ENCODE results near the gene ARHGAP24.

The ARHGAP24 gene

DNA sequence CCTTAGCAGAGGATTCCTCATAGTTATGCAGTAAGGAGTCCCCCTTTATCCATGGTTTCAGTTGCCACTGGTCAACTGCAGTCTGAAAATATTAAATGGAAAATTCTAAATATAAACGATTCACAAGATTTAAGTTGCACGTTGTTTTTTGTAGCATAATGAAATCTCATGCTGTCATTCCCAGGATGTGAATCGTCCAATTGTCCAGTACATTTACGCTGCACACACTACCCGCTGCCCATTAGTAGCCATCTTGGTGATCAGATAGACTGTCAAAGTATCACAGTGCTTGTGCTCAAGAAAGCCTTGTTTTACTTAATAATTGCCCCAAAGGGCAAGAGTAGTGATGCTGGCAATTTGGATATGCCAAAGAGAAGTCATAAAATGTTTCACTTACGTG is 450.1 kb downstream of the ARHGAP24 start:
- TF ChIP-seq, protein P1, sequence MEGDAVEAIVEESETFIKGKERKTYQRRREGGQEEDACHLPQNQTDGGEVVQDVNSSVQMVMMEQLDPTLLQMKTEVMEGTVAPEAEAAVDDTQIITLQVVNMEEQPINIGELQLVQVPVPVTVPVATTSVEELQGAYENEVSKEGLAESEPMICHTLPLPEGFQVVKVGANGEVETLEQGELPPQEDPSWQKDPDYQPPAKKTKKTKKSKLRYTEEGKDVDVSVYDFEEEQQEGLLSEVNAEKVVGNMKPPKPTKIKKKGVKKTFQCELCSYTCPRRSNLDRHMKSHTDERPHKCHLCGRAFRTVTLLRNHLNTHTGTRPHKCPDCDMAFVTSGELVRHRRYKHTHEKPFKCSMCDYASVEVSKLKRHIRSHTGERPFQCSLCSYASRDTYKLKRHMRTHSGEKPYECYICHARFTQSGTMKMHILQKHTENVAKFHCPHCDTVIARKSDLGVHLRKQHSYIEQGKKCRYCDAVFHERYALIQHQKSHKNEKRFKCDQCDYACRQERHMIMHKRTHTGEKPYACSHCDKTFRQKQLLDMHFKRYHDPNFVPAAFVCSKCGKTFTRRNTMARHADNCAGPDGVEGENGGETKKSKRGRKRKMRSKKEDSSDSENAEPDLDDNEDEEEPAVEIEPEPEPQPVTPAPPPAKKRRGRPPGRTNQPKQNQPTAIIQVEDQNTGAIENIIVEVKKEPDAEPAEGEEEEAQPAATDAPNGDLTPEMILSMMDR (IDR thresholded peaks at IDR 0.05; ENCODE audit: low read depth, low read length, missing control alignments): no peak
- H3K4me3 ChIP-seq (replicated peaks; ENCODE audit: low read depth, low read length): no peak overlapping the region
- no peak for DNase-seq (ENCODE audit: extremely low read depth, low read depth)

- DNase-seq (ENCODE audit: extremely low read depth, low read depth): no peak
- TF ChIP-seq, protein P1 (IDR thresholded peaks at IDR 0.05; ENCODE audit: low read depth, low read length, missing control alignments): no peak
- no peak overlapping the region for H3K4me3 ChIP-seq (replicated peaks; ENCODE audit: low read depth, low read length)
Observed at GRCh38 chr4:85928775-85929591, 454.0 kb downstream of the ARHGAP24 start.

GRCh38 chr4:85929961-85930665 is 455.2 kb downstream of the ARHGAP24 start:
- no peak overlapping the region for H3K4me3 ChIP-seq (replicated peaks; ENCODE audit: low read depth, low read length)
- DNase-seq (ENCODE audit: extremely low read depth, low read depth): no peak
- TF ChIP-seq, protein P1 (IDR thresholded peaks at IDR 0.05; ENCODE audit: low read depth, low read length, missing control alignments): no peak

DNA sequence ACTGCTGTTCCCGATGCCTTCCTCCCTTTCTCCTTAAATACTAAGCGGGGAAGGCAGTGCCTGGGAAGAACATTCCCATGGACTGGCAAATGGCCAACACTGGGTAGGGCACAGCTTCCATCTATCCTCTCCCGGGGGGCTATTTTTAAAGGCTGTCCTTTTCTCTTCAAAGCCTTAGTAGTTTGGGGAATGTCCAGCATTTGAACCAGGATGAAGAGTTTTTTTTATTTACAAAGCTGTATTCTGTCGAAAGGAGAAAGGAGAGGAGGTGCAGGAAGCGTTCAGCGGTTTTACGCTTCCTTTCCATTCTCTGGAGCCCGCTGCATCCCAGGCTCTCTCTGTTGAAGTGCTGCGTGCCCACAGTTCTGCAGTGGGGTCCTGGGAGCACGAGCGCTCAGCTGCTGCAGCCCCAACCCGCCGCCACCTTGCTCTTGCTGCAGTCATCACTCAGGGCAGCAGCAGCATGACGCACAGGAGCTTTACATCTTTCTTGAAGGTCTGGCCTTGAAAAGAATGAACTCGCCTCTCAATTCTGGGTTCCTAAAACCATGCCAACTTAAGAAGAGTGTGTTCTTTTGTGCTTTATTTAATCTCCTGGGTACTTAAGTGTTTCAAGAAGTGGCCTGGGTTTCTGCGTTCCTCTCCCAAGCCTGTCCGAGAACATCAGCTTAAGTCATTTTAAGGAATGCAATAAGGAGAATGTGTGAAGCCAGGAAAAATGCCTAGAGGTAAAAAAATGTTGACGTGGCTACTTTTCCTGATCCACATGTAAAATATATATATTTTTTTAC is 457.7 kb downstream of the ARHGAP24 start:
- no peak for DNase-seq (ENCODE audit: extremely low read depth, low read depth)
- TF ChIP-seq, protein P1 (IDR thresholded peaks at IDR 0.05; ENCODE audit: low read depth, low read length, missing control alignments): no peak
- no peak overlapping the region for H3K4me3 ChIP-seq (replicated peaks; ENCODE audit: low read depth, low read length)

- no peak for DNase-seq (ENCODE audit: extremely low read depth, low read depth)
- H3K4me3 ChIP-seq (replicated peaks; ENCODE audit: low read depth, low read length): no peak overlapping the region
- TF ChIP-seq, protein P1 (IDR thresholded peaks at IDR 0.05; ENCODE audit: low read depth, low read length, missing control alignments): no peak
Observed at GRCh38 chr4:85933291-85933640, 458.3 kb downstream of the ARHGAP24 start.

DNA sequence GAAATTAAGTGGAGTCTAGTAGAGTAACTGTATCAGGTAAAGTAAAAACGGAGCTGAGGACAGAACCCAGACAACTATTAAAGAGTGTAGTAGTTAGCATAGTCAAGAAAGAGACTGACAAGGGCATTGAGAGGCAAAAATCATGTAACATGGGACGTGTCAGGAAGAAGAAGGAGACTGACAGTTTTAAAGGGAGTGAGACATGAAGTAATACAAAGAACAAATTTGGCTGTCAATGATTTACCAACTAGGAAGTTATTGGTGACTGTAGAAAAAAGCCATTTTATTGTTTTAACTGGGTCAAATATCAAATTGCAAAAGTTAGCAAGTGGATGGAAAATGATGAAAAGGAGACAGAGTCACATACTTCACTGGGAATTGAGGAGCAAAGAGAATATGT is 462.6 kb downstream of the ARHGAP24 start:
- TF ChIP-seq, protein P1 (IDR thresholded peaks at IDR 0.05; ENCODE audit: low read depth, low read length, missing control alignments): no peak
- DNase-seq (ENCODE audit: extremely low read depth, low read depth): no peak
- H3K4me3 ChIP-seq (replicated peaks; ENCODE audit: low read depth, low read length): no peak overlapping the region

Data from HFF-Myc (cell line).